Measurements from ENCODE around the gene SYCP2. TPM values are rescaled to one million over a fixed set of nuclear protein-coding genes. Genes with fewer than 3 reads are reported as not detected.

Gene SYCP2
- total RNA-seq, 2 donors from 2014 or later: 1.8 to 2.2 TPM

DNA sequence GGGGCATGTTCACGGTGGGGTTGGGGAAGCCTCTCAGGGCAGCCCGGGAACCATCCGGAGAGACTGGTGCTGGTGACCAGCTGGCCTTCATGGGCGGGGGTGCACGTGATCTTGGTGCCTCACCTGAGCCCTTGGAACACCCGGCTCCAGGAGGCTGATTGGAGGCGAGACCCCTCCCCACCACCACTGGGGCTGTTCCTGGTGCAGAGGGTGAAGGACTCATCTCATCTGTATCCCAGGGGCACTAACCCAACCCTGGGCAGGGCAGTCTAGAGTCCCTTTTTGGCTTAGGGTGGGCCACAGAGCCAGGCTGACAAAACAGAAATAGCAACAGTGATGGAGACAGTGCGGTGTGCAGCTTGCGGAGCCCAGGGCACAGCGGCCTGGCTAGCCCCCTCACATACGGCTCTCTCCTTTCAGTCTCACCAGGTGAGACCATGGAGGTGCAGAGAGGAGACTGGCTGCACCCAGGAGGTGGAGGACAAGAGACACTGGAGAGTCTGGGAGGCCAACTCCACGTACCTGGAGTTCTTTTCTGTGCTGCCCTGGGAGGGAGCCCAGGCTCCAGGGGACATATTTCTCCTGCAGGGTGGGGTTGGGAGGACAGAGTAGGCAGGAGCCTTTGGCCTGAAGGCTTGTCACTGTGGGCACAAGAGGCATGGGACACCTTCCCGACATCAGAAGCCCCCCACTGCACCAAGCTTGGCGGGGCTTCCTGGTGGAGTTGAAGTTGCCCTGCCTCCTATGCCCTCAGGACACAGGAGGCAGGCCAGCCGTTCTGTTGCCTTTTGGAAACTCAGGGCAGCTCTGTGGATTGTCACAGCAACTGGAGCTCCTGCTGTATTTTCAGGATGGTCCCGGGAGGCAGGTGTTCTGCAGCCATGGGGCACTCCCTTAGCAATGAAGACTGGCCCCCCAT is 106.0 kb downstream of the SYCP2 start:
- DNase-seq (no peak), ATAC-seq (no peak)
- intact Hi-C loops (cut with DNase I): no loop called here

DNA sequence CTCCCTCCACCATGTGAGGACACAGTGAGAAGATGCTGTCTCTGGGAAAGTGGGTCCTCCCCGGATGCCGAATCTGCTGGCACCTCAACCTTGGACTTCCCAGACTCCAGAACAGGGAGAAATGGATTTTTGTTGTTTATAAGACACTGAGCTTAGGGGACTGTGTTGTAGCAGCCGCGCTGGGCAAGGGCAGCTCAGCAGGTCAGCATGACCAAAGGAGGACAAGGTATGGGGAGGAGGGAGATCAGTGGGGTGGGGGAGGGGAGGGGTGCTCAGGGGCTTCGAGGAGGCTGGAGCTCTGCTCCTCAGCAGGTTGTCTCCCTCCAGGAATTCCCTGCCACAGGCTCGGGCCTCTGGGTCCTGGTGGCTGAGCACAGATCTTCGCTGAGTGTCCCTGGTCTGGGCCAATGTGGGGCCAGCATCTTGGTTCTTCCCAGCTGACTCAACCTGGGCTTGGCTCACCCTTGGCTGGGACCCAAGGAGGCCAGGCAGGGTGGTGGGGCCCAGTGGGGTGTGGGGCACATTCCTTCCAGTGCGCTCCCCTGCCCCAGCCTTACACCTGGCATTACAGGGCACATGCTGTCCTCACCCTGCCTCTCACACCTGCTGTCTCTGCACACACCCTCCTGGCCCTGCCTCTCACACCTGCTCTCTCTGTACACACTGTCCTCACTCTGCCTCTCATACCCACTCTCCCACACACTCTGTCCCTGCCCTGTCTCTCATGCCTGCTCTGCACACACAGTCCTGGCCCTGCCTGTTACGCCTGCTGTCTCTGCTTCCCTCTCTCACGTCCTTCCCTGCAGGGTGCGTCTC is 107.3 kb downstream of the SYCP2 start:
- ATAC-seq: peak; percentile 12 to 70
- intact Hi-C loops (cut with DNase I): no loop called here
- peak; percentile 37 for DNase-seq

DNA sequence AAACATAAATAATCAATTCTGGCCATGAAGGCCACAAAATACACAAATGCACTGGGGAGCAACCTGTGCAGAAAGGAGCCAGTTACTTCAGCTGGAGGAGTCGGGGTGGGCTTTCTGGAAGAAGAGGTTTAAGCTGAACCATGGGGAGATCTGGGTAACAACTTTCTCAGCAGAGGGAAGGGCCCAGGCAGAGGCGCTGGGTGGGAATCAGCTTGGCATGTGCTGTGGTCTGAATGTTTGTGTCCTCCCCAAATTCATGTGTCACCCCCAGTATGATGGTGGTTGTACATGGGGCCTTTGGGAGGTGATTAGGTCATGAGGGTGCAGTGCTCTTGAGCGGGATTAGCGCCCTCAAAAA is 107.9 kb downstream of the SYCP2 start:
- ATAC-seq (no peak), DNase-seq (no peak)
- intact Hi-C loops (cut with DNase I): no loop called here

DNA sequence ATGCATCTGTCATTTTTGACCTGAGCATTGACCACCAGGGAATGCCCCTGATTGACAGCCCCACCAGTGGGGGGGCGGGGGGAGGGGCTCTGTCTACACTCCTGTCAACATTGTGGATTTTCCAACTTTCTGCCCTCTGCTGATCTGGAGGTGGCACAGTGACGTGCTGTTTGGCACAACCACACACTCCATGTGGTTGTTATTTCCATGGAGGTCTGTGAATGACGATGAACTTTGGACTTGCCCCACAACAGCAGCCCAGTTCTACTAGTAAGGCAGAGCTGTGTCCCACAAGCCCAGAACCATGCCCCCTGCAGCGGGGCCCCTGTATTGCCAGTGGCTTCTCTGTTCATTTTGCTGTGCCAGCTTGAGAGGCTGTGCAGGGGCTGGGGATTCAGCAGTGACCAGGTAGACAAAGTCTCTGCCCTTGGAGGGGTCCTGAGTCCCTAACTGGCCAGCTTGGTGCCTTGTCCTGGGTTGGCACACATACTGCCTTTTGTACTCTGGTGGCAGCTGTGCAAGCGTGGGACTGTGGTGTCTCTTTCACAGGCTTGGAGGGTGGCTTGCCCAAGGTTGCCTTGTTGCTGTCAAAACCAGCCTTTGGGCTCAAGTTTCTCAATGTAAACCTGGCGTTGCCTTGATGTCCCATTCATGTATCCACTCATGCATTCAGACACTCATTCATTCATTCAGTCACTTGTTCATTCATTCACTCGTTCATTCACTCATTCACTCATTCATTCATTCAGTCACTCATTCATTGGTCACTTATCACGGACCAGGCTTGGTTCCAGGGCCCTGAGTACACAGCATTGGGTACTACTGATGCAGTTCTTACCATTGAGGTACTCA is 108.5 kb downstream of the SYCP2 start:
- intact Hi-C loops (cut with DNase I): no loop called here
- no peak for DNase-seq

DNA sequence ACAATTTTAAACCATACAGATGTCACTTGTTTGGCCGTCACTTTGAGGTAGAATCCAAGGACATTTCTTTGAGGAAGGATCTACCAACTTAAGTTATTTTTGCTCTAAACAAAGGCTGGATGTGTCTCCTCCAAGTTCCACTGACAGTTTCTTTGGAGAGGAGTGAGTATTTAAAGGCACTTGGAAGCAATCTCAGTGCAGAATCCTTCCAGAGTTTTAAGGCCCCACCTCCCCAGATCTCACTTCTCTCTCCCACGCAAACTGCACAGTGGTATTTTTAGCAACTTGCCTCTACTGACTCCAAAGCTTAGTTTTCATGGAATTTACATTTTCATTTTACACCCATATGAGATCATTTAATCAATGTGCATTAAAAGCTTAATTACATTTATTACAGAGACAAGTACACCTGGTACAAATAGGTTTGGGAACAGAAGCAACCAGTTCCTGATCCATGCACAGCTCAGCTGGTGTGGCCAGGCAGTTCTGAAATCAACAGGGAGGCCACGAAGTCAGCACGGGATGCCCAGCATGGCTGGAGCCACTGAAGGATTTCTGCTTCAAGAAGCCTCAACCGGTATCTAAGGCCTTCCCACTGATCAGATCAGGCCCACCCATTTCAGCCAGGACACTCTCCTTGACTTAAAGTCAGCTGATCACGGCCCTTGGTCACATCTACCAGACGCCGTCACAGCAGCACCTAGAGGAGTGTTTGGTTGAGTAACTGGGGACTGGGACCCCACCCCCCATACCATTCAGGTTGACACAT is 109.8 kb downstream of the SYCP2 start:
- intact Hi-C loops (cut with DNase I): no loop called here
- DNase-seq (no peak), ATAC-seq (no peak)

More for the DNA sequence above, 108.5 kb downstream of the SYCP2 start:
- ATAC-seq: no peak

DNA sequence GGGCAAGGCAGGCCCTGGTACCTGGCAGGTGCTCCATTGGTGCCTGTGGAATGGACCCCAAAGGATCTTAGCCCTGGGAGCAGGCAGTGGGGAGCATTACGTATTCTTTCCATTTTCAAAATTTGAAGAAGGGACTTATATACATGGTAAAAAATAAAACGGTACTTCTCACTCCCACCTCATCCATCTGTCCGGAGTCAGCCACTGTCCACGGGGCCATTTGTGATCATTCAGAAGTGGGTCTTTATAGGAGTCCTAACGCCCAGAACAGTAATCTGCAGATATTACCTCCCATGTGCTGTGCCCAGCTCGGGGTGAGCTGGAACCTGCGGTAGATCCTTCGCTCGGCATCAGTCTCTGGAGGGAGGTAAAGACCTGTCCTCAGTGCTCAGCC is 110.4 kb downstream of the SYCP2 start:
- intact Hi-C loops (cut with DNase I): no loop called here
- DNase-seq (no peak), ATAC-seq (no peak)

DNA sequence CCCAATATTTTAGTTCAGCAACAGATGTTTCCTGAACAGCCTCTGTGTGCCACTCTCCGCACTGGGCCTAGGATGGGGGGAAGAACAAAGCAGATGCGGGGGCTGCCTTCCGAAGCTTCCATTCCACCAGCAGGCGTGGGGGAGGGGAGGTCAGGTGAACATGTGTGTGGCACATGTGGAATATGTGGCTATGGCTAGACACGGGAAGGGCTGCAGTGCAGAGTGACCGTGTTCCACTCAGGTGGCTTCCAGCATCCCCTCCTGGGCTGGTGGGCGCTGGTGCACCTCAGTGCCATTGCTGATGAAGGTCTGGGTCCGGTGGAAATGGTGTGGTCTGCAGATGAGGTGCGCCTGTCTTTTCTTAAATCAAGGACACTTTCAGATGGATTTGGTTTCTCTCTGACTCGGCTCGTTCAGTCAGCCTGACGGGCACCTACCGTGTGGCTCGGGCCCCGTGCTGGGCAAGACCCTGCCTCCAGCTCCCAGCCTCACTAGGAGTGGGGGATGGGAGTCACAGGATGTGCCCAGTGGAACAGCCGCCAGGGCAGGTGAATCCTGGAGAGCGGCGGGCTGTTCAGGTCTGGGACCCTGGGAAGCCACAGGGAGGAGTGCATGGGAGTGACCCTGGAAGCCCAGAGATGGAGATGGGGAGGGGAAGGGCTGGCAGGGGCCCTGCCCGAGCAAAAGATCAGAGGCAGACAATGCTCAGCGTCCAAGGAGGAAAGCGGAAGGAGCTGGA is 111.0 kb downstream of the SYCP2 start:
- DNase-seq (no peak), ATAC-seq (no peak)
- intact Hi-C loops (cut with DNase I): no loop called here

DNA sequence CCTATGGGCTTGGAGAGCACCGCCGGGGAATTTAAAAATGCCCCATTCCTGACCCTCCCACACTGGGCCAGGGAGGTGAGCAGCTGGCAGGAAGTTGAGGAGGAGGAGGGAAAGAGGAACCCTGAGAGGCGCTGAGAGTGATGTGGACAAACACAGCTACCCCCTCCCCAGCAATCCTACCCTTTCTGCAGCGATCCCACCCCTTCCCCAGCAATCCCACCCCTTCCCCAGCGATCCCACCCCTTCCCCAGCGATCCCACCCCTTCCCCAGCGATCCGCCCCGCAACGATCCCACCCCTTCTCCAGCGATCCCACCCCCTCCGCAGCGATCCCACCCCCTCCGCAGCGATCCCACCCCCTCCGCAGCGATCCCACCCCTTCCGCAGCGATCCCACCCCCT is 111.6 kb downstream of the SYCP2 start:
- DNase-seq: no peak
- intact Hi-C loops (cut with DNase I): no loop called here
- no peak for ATAC-seq

DNA sequence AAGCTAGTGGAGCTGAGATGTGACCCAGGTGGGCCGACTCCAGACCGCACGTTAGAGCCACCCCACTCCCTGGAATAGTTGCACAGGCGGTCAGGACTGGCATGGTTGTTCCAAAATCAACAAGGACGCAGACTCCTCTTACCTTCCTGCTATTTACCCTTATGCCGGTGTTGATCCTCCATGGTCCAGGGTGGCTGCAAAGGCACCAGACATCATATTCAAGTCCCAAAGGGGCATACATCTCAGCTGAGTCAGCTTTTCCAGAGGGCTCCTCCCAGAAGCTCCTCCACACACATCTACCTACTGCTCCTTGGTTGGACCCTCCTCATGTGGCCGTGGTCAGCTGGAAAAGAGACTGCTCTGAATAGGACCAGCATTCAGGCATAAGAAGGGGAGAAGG is 112.2 kb downstream of the SYCP2 start:
- ATAC-seq (no peak), DNase-seq (no peak)
- intact Hi-C loops (cut with DNase I): no loop called here

DNA sequence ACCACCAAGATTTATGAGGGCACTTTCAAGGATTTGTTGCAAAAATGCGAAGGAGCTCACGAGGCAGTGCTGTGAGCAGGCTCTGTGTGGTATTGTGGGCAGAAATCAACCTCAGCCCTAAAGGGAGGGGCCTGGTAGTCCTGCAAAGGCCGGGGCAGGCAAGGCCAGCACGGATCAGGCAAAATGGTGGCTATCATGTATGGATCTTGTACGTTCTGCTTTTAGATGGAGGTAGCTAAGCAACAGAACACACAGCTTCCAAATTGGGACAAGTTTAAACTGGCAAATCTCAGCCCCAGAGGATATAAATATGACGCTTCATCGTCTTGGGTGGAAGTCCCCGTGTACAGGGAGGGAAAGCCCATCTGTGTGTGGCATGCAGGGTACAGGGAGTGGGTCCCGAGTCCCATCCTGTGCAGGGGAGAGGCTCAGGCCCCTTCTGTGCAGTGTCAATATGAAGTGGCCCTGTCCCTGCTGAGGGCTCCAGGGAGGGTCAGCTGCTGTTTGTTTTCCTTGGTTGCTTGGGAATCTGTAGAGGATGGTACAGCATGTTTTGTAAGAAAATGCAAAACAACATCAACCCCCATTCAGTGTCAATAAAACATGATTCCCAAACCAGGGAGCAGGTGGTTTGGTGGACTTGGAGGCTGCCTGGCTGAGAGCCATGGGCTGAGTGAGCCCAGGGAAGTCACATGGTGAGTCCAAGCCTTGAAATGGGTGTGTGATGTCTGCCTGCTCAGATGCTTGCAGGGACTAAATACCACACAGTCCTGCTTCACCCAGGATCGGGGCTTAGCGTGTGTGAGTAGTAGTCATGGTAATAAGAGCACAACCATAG is 113.0 kb downstream of the SYCP2 start:
- intact Hi-C loops (cut with DNase I): no loop called here
- DNase-seq (peak; percentile 53), ATAC-seq (peak in 1 of 2 donors; percentile 73)

DNA sequence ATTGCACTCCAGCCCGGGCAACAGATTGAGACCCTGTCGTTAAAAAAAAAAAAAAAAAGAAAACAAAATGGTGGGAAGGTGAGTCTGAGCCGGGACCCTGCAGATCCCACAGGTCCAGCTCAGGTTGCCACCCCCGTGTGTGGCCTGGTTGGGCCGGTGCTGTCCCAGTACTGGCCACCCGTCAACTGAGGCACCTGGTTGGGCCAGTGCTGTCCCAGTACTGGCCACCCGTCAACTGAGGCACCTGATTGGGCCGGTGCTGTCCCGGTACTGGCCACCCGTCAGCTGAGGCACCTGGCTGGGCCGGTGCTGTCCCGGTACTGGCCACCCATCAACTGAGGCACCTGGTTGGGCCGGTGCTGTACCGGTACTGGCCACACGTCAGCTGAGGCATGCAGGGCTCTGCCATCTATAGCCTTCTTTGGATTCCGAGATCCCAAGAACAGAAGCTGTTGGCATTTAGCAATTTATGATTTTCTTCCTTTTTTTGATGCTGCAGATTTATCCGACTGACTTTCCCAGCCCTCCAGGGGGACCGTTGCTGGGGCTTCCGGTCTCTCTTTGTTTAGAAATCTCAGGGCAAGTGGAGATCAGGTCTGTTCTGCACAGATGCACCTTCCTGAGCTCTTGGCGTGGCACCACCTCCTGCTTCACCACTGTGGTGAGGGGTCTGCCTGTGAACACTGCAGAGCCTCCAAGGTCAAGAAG is 113.8 kb downstream of the SYCP2 start:
- no peak for DNase-seq
- ATAC-seq: no peak
- intact Hi-C loops (cut with DNase I): no loop called here

DNA sequence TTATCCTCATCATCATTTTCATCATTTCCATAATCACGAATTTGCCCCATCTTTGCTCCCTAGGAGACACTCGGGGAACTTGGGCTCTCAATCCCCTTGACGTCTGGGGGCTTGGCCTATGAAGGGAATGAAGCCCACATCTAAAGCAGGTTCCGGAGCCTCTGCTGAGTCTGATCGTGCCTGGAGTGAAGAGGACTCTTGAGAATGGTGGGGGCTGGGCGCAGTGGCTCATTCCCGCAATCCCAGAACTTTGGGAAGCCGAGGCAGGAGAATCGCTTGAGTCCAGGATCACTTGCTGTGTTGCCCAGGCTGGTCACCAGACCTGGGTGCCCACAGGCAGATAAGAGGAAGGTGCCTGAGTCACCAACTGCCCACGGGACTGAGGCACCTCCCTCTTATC is 114.5 kb downstream of the SYCP2 start:
- DNase-seq (no peak), ATAC-seq (no peak)
- intact Hi-C loops (cut with DNase I): no loop called here

DNA sequence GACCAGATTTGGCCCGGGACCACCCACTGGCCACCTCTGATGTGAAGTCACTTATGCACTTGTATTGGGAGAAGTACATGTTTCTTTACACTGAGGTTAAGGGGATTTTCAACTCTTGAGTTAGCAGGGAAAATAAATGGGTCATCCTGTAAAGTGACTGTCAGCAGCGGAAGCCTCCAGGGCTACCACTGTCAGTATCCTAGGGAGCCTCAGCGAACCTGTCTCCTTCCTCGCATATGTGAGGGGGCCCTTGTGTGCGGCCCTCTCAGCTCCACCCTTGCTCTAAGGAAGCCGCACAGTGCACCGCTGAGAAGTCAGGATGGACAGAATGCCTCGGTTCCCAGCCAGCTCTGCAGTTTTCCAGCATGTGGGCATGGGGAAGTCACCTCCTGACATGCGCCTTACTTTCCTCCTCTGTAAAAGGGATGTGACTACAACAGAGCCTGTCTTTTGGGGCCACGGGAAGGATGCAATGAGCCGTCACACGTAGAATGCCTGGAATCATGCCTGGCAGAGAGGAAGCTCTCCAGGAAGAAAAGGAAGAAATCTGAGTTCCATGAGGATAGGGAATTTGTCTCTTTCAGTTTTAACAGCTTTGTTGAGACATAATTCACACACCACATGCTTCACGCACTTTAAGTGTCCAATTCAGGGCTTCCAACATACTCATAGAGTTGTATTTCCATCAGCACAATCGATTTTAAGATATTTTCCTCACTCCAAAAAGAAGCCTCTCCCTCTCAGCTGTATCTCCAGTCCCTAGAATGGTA is 115.4 kb downstream of the SYCP2 start:
- ATAC-seq: no peak

DNA sequence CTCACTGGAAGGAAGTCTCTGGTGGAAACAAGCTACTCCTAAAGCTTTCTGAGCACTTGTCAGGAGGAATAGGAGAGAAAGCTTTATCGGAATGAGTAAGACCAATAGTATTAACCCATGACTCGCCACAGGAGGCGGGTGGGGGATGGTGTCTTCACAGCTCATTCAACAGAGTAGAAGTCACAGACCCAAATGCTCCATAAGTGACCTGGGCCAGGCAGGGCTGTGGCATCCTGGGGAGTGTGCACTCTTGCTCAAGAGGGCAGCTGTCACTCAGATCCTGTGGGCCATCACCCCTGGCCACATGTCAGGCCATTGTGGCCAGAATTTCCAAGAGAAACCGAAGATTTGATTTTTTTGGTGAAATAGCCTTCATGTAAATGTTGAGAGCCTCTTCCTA is 116.0 kb downstream of the SYCP2 start:
- intact Hi-C loops (cut with DNase I): no loop called here
- ATAC-seq: no peak
- no peak for DNase-seq

More for the DNA sequence above, 115.4 kb downstream of the SYCP2 start:
- DNase-seq: no peak
- intact Hi-C loops (cut with DNase I): no loop called here

DNA sequence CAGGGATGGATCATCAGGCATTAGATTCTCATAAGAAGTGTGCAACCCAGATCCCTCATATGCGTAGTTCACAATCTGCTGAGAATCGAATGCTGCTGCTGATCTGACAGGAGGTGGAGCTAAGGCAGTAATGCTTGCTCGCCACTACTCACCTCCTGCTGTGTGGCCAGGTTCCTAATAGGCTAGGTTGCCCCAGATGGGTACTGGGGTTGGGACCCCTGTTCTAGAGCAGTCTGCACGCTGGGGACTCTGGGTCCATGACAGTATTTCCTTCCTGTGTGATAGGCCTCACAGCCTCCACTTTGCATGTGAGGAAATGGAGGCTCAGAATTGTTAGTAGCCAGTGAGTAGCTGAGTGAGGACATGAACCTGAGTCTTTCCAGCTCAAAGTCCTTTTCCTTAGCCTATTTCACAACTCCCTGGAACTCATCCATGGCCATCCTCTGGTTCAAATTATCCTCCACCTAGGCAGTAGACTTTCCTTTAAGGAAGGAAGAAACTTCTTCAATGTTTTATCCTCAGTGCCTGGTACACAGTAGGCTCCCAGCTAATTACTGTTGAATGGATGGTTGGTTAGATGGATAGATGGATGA is 117.2 kb downstream of the SYCP2 start:
- DNase-seq: no peak

More for the DNA sequence above, 117.2 kb downstream of the SYCP2 start:
- intact Hi-C loops (cut with DNase I): no loop called here
- ATAC-seq: no peak

Data from left cardiac atrium (tissue), 4 donors.